Chondrocyte (in vitro differentiated cells): ENCODE results near the gene COL12A1. TPM values are rescaled to one million over a fixed set of nuclear protein-coding genes. Genes with fewer than 3 reads are reported as not detected.

Experiments
- DNase-seq: peaks from one replicate; pipeline ENCODE4 v3.0.0; 2021; ENCODE audit warnings: mixed read lengths, low spot score
- H3K27ac Mint-ChIP-seq: one replicate; pipeline ENCODE4 v1.8.0; 2021; ENCODE audit warnings: mild to moderate bottlenecking, moderate library complexity, mixed read lengths; ENCODE audit not compliant: unreplicated experiment
- H3K27me3 Mint-ChIP-seq: 2 replicates; pipeline ENCODE4 v1.8.0; 2021; ENCODE audit warnings: low read depth, mixed read lengths
- H3K36me3 Mint-ChIP-seq: 2 replicates; pipeline ENCODE4 v1.8.0; 2021; ENCODE audit warnings: low read depth, mixed read lengths
- H3K4me1 Mint-ChIP-seq: 2 replicates; pipeline ENCODE4 v1.8.0; 2021; ENCODE audit warnings: low read depth, mild to moderate bottlenecking, mixed read lengths
- H3K4me3 Mint-ChIP-seq: one replicate; pipeline ENCODE4 v1.8.0; 2021; ENCODE audit warnings: mild to moderate bottlenecking, moderate library complexity, mixed read lengths; ENCODE audit not compliant: unreplicated experiment
- H3K9me3 Mint-ChIP-seq: 2 replicates; pipeline ENCODE4 v1.8.0; 2021; ENCODE audit warnings: low read depth, mixed read lengths
- total RNA-seq: library from RNA; stranded (reverse); gene quantifications from 3 replicates; pipeline ENCODE4 v1.2.1, GENCODE V29; 2021
- TF ChIP-seq, protein P1 (sequence below): fragments of 200-600 bp; sonication (generic); IDR thresholded peaks from 2 replicates; pipeline ENCODE4 v1.5.0; 2021; ENCODE audit warnings: antibody characterized with exemption, mild to moderate bottlenecking, moderate library complexity

Gene COL12A1
- total RNA-seq, 1 donor from 2014 or later, result 2,073 TPM

DNA sequence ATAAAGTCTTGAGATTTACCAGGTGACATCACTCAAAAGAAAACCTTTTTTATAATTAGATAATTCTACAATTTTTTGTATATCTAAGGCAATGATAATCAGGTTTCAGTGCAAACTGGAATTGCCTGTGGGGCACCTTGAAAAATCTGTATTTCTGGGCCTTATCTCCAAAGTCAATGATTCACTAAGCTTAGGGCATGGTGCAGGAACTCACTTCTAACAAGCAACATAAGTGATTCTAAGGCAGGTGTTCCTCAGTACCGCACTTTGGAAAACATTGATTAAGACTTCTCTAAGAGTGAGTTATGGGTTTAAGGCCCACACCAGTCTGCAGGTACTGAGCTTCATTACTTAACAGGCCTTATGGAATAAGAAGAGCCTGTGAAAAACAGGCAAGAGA is 115.3 kb downstream of the COL12A1 start:
- no peak for DNase-seq
- no peaks in the 10 kb centered on the region for H3K9me3 Mint-ChIP-seq
- H3K27ac Mint-ChIP-seq, result peak overlapping the region; percentile 63
- TF ChIP-seq, protein P1, sequence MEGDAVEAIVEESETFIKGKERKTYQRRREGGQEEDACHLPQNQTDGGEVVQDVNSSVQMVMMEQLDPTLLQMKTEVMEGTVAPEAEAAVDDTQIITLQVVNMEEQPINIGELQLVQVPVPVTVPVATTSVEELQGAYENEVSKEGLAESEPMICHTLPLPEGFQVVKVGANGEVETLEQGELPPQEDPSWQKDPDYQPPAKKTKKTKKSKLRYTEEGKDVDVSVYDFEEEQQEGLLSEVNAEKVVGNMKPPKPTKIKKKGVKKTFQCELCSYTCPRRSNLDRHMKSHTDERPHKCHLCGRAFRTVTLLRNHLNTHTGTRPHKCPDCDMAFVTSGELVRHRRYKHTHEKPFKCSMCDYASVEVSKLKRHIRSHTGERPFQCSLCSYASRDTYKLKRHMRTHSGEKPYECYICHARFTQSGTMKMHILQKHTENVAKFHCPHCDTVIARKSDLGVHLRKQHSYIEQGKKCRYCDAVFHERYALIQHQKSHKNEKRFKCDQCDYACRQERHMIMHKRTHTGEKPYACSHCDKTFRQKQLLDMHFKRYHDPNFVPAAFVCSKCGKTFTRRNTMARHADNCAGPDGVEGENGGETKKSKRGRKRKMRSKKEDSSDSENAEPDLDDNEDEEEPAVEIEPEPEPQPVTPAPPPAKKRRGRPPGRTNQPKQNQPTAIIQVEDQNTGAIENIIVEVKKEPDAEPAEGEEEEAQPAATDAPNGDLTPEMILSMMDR, result no peak
- no peak overlapping the region for H3K4me3 Mint-ChIP-seq
- no peaks in the 10 kb centered on the region for H3K27me3 Mint-ChIP-seq
- H3K4me1 Mint-ChIP-seq, result peaks cover 36% of the 10 kb centered on the region
- peaks cover 37% of the 10 kb centered on the region for H3K36me3 Mint-ChIP-seq

DNA sequence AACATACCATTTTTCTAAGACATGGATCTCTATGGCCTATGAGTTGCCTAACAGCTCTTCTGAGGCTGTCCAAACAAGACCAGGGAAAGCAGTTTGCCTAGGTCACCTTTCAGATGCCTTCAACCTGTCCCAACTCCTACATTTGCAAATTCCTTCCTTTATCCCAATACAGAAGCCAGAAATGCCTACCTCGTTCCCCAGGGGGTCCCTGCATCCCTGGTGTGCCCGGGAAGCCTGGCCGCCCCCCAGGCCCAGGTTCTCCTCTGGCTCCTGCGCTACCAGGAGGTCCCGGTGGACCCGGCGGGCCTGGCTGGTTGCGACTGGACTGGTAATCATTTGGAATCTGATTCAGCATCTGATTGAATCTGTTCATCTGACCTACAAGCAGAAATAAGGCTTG is 115.9 kb downstream of the COL12A1 start:
- TF ChIP-seq, protein P1, result no peak
- Mint-ChIP-seq H3K9me3 (no peaks in the 10 kb centered on the region), H3K36me3 (peaks cover 40% of the 10 kb centered on the region), H3K4me1 (peaks cover 37% of the 10 kb centered on the region), H3K27me3 (no peaks in the 10 kb centered on the region), H3K4me3 (no peak overlapping the region), H3K27ac (peak overlapping the region; percentile 63)
- DNase-seq, result no peak

DNA sequence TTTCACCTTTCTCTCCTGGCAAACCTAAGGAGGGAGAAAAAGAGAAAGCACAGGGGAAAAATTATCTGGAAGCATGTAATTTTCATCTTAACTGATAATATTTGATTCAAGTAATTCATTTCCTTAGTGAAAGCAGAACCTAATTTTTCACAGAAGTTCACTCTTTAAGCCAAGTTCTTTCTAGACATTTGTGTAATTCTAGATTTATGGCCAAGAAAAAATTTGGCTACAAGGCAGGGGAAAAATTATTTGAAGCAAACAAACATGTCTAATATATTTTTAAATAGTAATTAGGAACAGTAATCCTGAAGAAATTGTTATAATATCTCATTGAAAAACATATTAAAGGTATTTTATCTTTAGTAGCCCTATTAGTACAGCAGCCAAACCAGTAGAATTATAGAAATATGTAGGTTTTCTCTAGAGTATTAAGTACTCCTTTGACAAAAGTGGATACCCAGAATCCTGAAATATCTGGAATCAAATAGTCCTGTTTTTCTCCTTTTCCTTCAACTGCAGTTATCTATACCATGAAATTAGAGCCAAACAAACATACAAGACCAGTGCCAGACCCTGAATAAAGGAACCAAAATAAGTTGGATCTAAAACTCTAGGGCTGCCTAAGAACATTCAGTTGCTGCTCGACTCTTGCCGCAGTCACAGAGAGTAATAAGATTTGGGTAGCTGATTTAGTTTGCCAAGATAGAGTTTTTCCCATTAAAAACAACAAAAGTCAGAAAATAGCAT is 116.5 kb downstream of the COL12A1 start:
- no peak overlapping the region for H3K4me3 Mint-ChIP-seq
- peaks cover 43% of the 10 kb centered on the region for H3K36me3 Mint-ChIP-seq
- peaks cover 39% of the 10 kb centered on the region for H3K4me1 Mint-ChIP-seq
- DNase-seq, result no peak
- TF ChIP-seq, protein P1, result no peak
- H3K9me3 Mint-ChIP-seq, result no peaks in the 10 kb centered on the region
- H3K27ac Mint-ChIP-seq, result peak overlapping the region; percentile 65
- no peaks in the 10 kb centered on the region for H3K27me3 Mint-ChIP-seq

DNA sequence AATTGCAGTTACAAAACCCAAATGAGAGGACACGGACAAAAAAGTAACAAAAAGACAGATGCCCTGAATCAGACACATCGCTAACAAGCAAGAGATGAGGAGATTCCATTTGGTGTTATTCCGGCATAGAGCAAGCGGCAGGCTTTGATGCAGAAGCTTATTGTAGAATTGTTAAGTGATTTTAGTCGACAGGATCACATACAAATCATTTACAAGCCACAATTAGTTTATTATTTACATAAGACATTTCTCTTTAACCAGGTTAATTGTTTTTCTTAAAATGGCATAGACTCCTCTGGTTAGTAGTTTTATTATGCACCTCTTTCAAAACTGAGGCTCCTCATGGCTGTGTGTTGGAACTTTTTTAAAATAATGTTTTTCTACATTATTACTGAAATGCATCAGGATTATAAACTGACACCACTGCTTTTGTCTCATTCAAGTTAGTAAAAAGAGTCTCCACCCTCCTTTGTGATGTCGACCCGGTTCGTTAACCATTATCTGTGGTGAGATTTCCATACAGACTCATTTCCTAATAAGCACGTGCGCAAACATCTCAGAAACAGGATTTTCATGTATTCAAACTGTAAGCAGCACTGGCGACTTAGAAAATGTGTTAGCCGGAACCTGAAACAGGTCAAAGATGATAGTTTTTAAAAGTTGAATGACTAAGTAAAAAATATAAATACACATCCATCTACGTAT is 119.8 kb downstream of the COL12A1 start:
- H3K4me1 Mint-ChIP-seq, result peaks cover 64% of the 10 kb centered on the region
- no peaks in the 10 kb centered on the region for H3K27me3 Mint-ChIP-seq
- DNase-seq, result no peak
- H3K36me3 Mint-ChIP-seq, result peaks cover 68% of the 10 kb centered on the region
- H3K4me3 Mint-ChIP-seq, result no peak overlapping the region
- TF ChIP-seq, protein P1, result no peak
- H3K9me3 Mint-ChIP-seq, result no peaks in the 10 kb centered on the region
- peak overlapping the region; percentile 79 for H3K27ac Mint-ChIP-seq

DNA sequence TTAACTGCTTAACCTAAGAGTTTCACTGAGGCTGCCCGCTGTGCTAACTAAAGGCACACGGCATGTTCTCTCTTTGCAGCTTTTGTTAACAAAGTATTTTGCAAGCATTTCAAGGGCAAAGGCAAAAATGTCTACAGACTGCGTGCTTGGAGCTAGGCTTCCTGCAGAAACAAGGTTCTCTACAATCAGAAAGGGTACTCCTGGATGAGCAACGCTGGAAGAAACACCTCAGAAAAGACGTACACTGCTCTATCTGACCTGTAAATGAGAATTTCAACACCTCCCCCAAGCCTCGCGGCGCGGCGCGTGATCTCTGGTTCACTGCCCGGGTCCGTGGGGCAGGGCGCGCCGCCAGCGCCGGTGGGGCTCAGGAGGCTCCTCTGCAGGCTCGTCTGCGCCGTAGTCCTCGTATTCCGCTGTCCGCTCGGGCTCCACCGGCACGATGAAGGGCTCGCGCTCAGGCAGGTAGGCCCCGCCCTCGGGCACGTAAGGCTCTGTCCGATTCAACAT is 120.9 kb downstream of the COL12A1 start:
- peak overlapping the region; percentile 79 for H3K27ac Mint-ChIP-seq
- H3K4me1 Mint-ChIP-seq, result peaks cover 70% of the 10 kb centered on the region
- H3K27me3 Mint-ChIP-seq, result no peaks in the 10 kb centered on the region
- TF ChIP-seq, protein P1, result no peak
- H3K4me3 Mint-ChIP-seq, result no peak overlapping the region
- peaks cover 75% of the 10 kb centered on the region for H3K36me3 Mint-ChIP-seq
- H3K9me3 Mint-ChIP-seq, result no peaks in the 10 kb centered on the region
- DNase-seq, result peak; percentile 90
